GM23248 (cell line): ENCODE data around the gene PRKD1.

Experiments
- EZH2 ChIP-seq: fragments of 200-600 bp; sonication (generic); IDR thresholded peaks from 2 replicates; pipeline ENCODE4 v1.6.1; 2018; ENCODE audit warnings: antibody characterized with exemption, mild to moderate bottlenecking; ENCODE audit not compliant: insufficient read depth, poor library complexity, severe bottlenecking
- EZH2phosphoT487 ChIP-seq: fragments of 200-600 bp; sonication (generic); IDR thresholded peaks from 2 replicates; pipeline ENCODE4 v1.6.1; 2018; ENCODE audit warnings: antibody characterized with exemption, moderate library complexity, mild to moderate bottlenecking, low read depth; ENCODE audit not compliant: insufficient read depth

GRCh38 chr14:29706700-29707099 lies 220.9 kb downstream of the PRKD1 start:
- TF ChIP-seq EZH2, result no peak
- TF ChIP-seq EZH2phosphoT487, result no peak
